ENCODE measurements around the gene RIN3.
A peak's percentile ranks its signal among the peaks of the same experiment; 100 is the strongest.
"Not testable (repeated sequence)": the region's sequence is repeated elsewhere in the genome, so short reads cannot be mapped to it uniquely, and the experiment has no call there.

The RIN3 gene

DNA sequence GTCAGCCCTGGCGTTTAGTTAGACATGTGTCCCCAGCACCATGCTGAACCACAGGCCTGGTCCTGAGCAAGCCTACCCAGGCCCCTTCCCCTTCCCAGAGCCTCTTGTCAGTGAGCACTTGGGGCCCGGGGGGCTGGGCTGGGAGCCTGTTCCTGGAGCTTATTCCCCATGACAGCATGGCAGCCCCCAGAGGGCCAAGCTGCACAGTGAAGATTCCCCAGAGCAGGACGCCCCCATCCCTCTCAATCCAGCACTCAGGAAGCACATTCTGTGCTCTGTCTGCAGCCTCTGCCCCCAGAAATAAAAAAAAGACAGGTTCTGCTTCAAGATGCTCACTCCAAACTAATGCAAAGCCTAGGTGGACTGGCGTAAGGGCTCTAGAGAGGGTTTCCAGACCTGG lies 117.5 kb downstream of the RIN3 start:
- DNase-seq: no peak

DNA sequence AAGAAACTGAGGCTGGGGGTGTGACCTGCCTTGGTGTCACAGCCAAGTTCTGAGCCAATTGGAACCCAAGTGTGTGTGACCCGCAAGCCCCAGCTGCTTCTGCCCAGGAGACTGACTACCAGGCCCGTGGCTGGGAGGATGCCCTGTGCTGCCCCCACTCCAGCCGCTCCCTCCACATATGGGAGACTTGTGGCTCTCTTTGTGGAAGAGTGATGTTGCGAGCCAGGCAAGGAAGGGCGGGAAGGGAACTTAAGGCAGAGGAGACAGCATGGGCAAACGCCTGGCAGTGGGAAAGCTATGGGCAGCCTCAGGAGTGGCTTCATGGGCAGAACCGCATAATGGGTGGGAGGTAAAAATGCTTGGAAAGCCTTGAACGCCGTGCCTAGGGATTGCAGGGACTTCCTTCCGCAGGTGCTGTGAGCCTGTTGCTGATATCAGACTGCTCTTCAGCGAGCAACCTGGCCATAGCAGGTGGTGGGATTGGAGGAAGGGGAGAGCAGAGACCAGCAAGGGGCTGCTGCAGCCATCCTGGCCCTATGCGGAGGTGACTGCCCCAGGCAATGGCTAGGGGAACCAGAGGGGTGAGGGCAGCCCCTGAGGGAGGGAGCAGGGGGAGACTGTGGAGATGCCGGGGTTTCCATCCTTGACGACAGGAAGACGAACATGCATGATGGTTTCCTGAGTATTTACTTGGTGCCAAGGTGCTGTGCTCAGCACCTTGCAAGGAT lies 119.1 kb downstream of the RIN3 start:
- DNase-seq: no peak

DNA sequence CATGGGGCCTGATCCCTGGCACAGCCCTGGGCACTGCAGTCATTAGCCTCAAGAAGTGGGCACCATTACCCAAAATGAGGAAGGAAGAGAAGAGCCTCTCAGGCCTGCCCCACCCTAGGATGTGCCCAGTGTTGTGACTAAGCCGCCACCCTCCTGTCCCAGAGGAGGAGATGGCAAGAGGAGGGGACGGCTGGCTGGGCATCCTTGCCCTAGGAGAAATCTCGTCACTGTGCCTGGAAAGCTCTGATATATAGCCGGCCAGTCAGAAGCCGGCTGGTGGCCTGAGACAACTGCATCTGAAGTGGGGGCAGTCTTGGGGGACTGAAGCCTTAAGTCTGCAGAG lies 119.7 kb downstream of the RIN3 start:
- no peak for DNase-seq

DNA sequence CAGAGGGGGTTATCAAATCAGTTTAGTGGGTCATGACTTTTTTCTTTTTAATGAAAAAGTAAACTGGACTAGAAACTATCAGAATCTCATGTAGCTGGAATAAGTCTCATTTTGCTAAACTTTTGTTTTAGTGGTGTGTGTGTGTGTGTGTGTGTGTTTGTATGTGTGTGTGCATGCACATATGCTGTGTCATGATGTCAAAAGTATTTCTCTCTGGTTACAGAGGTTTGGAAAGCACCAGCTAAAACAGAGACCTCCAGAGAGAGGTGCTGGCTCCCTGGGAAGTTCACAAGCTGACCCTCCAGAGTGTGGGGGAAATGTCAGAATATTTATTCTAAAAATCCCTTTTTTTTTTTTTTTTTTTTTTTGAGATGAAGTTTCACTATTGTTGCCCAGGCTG lies 120.1 kb downstream of the RIN3 start:
- no peak for DNase-seq

DNA sequence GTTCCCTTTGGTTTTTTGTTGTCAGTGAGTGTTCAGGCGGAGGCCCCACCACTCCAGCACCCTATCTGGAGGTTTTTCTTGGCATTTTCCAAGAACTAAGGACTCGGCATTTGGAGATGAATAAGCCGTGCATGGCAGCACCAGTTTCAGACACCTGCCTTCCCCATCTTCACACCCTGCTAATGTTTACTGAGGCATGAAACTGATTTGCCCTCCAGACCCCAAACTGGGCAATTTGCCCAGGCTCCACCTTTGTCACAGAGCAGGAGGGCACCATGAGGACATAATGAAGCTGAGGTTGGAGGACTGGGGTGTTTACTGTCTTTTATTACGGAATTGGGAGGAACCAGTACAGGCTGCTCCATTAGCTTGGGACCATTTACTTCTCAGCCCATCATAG lies 121.5 kb downstream of the RIN3 start:
- no peak for DNase-seq

DNA sequence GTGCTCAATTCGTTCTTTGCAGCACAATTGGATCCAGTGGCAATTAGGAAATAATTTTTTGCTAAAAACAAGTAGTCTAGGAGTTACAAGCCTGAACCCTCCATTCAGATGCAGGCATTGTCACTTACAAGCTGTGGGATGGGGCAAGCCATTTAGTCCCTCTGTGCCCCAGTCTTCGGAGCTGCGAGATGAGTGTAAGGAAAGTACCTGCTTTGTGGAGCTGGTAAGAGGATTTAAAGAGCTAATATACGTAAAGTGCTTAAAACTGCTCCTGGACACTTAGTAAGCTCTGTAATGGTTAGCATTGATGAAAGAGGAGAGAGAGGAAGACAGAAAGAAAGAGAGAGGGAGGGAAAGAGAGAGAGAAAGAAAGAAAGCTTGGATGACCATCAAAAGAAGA lies 122.3 kb downstream of the RIN3 start:
- DNase-seq: no peak

DNA sequence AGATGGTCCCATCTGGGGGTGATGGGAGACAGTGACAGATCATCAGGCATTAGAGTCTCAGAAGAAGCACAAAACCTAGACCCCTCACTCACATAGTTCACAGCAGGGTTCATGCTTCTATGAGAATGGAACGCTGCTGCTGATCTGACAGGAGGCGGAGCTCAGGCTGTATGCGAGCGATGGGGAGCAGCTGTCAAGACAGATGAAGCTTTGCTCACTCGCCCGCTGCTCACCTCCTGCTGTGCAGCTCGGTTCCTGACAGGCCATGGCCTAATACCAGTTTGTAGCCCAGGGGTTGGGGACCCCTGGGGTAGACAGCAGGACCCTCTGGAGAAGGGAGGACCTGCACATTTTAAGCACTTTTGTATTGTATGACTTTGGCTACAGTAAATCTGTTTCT lies 123.6 kb downstream of the RIN3 start:
- DNase-seq: no peak

DNA sequence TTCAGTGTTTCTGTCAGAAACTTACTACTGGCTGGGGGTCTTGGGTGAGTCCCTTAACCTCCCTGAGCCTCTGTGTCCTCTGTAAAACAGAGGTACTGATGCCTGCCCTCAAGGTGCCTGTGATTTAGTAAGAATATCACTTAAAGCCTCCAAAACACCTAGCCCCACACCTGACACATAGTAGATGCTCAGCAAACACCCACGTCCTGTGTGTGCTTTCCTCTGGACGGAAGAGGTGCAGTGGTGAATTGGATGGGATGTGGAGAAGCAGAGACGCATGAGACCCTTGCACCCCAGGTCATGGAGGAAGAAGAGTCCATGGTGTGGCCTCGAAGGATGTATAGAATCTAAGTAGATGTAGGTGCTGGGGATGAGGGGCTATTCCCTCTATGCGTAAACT lies 124.3 kb downstream of the RIN3 start:
- no peak for DNase-seq

DNA sequence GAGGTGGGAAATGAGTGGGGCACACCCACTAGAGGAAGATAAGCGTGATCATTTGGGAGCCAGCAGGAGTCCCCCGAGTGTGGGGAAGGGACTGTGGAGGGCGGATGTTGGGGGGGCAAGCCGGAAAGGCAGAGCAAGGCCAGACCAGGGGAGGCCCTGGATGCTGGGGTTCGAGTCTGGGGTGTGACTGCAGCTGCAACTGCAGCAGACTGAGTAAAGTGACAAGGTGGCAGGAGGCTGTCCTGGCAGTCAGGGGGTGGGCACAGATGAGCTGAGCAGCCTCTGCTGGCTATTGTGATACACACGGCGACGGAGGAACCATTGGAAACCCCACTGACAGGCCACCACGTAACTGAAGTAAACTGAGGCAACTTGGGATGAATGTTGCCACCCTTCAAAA lies 124.7 kb downstream of the RIN3 start:
- no peak for DNase-seq

DNA sequence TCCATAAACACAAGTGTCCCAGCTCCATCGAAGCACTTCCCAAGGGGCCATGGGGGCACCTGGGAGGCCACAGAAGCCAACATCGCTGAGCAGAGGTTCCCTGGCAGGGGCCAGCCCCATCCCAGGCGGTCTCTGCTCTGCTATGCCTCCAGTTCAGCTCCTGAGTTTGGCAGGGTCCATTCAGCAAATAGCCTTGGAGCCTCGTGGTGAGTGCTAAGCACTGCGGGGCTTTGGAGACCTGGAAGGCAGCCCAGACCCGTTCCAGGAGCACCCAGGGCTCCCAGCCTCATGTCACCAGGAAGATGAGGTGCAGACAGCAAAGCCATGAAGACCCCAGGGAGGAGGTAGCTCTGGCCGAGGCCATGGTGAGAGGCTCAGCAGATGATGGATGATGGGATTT lies 125.3 kb downstream of the RIN3 start:
- no peak for DNase-seq

DNA sequence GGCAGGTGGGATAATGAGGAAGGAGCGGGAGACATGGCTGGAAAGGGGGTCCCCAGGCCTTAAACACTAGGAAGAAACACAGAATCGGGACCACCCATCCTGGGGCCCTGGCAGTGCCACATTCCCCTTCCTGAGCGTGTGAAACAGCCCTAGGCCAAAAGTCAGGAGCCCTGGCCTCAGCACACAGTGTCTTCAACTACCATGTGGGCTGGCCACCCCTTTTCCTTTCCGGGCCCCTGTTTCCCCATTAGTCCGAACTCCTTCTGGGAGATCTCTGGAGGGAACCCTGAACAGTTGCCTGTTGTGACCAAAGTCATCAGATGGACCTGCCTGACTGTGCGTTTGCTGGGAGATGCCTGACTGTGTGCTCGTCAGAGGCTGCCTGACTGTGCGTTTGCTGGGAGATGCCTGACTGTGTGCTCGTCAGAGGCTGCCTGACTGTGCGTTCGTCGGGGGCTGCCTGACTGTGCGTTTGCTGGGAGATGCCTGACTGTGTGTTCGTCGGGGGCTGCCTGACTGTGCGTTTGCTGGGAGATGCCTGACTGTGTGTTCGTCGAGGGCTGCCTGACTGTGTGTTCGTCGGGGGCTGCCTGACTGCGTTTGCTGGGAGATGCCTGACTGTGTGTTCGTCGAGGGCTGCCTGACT lies 126.0 kb downstream of the RIN3 start:
- DNase-seq: not testable (repeated sequence)

DNA sequence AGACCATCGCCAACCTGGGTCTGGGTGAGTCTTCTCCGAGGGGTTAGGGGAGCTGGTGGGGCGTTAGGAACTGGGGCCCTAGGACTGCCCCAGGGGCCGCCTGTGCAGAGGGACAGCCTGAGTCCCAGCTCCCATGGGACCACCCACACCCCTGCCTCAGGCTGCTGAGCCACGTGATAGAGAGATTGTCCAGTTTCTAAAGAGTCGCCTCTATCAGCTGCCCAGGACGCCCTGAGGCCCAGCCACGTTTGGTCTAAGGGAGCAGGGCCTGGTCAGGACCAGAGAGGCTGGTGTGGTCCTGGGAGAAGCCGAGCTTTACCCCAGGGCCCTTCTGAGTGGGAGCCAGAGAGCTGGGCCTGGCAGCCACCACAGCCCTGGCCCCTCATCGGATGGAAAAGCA lies 127.7 kb downstream of the RIN3 start:
- no peak for DNase-seq

DNA sequence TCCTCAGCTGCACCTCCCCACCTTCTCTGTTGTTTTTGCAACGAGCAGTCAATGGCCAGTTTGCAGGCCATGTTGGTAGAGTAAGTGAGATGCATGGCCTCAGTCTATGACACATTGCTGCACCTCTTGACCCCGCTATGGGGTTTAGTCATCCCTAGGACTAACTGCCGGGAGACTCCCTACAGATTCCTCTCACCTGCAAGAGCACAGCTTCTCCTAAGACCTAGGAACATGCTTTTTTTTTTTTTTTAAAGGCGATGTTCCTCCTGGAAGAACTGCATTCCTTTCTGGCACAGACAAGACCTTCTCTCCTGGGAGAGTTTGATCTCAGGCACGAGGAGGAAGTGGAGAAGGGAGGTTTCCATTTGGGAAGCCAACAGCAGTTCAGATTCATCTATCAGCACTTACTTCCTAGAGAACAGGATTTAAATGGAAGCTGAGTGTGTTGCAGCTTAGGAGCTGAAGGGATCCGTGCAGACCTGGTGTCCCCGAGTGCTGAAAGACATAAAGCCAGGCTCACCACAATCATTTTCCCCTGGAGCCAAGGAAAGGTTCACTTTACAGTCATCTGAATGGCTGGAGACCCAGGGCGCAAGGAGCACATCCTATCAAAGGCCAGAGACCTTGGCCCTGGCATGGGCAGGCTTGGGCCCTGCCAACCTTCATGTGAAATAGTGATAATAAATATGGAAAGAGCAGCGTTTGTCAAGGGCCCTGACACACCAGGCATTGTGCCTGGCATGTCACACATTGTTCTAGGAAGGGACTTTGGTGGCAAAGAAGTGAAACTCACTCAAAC lies 130.8 kb downstream of the RIN3 start:
- no peak for DNase-seq

DNA sequence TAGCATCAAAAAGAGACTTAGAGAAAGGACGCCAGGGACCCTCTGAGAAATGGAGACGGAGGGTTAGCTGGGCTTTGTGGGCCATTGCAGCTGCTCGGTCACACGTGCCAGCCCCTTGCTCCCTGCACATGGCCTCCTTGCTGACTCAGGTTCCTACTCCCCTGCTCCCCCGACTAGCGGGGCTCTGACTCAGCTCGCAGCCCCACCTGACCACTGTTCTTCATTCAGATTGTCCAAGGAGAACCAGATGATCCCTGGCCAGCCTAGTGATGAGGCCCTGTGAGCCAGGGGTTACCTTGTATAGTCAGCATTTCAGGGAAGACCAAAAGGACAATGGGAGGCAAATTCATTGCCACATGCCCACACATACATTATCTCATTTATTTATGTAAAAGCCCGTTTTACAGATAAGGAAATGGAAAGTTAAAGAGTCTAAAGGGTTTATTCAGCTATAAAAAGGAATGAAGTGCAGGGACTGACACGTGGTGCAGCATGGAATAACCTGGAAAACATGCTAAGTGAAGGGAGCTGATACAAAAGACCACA lies 131.5 kb downstream of the RIN3 start:
- DNase-seq: no peak

DNA sequence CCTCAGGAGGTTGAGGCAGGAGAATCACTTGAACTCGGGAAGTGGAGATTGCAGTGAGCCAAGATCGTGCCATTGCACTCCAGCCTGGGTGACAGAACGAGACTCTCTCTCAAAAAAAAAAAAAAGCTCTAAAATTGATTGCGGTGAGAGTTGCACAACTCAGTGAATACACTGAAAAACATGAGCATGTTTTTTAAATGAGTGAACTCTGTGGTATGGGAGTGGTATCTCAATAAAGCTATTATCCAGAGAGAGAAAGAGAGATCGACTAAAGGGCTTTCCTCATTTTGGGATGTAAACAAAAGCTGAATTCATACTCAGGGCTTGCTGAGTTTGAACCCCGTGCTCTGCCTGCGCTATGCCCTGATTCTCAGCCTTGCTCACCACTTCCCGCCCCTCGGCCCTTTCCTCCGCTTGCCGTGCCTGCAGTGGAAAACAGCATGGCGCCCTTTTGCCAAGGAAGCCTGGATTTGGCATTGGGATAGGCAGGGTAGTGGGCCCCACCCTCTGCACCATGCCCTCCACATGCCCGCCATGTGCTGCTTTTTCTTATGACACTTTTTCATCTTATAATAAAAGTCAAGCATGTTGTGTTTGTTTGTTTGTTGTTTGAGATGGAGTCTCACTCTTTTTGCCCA lies 132.4 kb downstream of the RIN3 start:
- DNase-seq: no peak

DNA sequence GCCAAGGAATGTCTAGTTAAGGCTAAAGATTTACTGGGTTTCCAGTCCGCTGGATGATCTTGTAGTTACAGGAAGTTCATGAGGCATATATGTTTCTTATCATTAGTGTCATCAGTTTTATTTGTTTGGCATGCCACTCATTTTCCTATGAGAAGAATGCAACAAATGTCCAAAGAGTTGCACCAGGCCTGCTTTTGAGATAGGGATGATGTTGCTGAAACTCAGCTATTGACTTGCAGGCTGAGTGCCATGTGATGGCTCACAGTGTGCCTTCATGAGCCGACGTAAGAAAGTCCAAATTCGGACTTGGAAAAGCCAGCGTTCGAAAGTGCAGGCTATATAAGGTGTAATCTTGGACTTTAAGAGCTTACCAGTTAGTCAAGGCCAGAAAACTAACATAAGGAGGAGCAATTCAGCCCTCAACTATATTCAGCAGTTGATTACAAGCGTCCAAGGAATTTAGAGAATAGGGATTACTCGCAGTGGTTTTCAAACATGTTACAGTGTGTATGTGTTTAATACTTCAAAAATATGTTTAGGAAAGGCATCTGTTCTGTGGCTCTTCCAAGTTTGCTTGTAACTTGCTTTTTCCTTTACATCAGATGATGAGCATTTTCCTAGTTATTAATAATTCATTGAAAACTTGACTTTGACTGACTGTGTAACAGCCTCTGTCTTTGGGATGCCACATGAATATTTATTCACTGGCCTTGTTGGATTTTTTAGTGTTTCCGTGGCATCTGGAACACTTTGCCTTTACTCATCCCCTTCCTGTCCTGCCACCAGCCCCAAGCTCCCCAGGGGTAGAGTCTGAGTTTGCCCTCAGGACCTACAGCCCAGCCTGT lies 133.6 kb downstream of the RIN3 start:
- DNase-seq: no peak

DNA sequence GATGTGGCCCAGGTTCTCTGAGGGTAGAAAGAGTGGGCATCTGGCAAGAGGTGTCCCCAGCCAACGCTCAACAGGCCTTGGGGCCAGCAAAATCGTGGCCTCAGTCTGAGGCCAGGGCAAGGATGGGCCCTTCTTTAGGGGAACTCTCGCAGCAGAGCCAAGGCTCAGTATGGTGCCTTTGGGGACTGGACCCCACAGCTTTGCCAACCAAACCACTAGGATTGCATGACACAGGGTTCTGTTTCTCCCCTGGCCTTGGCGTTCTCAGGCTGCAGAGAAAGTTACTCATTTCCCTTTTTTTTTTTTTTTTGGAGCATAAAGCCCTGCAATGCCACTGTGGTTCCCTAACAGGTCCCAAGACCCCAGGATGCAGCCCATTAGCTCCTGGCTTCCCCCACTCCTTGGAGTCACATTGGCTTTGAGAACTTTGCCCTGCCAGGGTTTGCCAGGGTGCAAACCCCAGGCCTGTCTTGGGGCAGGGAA lies 134.3 kb downstream of the RIN3 start:
- DNase-seq: peak; percentile 47

DNA sequence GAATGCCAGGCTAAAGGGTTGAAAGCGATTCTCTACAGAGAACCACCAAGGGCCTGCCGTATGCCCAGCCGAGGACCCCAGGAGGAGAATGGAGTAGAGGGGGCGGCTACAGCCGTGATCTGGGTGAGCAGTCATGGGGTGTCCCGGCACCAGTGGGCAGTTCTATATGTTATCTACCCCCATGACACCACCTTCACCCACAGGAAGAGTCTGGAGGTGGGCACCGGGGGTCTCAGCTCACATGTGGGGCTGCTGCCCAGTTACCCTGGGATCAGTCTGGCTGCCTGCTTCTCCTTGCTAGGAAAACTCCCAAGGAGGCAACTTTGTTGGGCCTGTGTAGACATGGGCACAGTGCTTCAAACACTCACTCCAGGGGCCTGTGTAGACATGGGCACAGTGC lies 135.5 kb downstream of the RIN3 start:
- DNase-seq: no peak

DNA sequence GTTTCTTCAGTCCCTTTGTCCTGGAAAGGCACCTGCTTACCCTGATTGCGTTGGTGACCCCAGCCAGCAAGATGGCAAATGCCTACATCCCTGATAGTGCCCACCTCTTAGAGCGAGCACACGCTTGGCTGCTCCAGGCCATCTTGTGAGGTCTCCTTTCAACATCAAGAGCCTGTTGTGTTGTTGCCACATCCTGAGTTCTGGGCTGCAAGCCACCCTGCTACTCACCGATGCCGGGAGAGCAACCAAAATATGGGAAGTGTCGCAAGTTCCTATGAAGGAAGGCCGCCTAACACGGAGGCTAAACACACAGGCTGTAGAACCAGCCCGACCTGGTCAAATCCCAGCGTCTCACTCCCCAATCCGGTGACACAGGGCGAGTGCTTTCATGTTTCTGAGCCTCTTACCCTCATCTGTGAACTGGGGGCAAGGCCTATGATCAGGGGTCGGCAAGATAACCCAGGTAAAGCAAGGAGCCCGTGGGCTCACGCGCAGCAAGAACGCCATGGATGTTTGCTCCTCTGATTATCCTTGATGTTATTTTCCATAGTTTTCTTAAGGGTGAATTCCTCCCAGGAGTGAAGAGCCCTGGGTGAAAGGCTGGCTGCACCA lies 136.5 kb downstream of the RIN3 start:
- peak; percentile 77 for DNase-seq

DNA sequence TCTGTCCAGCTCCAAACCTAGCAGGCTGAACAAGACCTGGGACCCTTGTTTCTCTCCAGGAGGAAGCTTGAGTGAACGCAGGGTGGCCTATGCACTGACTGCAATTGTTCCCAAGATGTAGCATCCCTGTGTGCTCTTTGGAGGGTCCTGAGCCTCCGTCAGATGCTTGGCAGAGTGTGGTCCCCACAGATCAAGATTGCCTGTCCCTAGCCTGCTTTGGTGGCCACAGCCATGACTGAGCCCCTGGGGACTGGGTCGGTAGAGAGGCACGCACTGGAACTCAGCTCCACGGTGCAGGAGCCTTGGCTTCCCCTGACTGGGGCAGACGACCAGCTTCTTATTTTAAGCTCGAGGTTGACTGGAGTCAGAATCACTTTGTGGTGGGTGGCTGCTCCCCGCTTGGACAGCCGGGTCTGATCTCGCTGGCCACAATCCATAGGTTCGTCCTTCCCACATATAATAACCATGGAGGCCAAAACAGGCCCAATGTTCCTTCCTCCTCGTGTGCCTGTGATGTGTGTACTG lies 137.1 kb downstream of the RIN3 start:
- no peak for DNase-seq

DNA sequence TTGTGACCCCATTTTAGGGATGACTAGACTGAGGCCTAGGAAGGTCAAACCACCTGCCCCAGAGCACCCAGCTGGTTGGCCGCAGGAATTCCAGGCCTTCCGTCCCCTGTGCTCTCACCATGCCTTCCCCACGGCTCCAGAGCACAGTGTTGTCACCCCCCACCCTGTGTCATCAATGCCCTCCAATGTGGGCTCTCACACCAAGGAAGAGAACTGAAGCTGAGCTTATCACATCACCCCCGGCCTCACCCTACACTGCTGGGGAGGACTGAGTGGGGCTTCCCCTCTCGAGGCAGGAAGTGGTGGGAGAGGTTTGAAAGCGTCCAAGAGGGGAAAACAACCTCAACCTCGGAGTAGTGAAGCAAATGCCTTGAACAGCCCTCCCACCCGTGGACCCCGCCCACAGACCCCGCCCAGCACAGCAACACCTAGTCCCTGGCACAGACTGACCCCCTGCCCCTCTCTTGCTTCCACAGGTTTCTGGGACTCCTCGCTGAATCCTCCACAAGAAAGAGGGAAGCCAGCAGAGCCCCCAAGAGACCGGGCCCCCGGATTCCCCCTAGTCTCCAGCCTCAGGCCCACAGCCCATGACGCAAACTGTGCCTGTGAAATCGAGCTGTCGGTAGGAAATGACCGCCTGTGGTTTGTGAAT lies 137.7 kb downstream of the RIN3 start:
- DNase-seq: peak; percentile 84
